GM18502 (cell line): ENCODE measurements around the gene USP34.

ENCODE experiments used
- ATAC-seq: cut with Tn5 transposase; IDR thresholded peaks from one replicate; pipeline ENCODE4 v1.9.1; 2021; ENCODE audit warnings: mild to moderate bottlenecking; ENCODE audit not compliant: unreplicated experiment, poor library complexity

USP34 gene

GRCh38 chr2:61266632-61267505, 204.0 kb downstream of the USP34 start:
- no peak for ATAC-seq

DNA sequence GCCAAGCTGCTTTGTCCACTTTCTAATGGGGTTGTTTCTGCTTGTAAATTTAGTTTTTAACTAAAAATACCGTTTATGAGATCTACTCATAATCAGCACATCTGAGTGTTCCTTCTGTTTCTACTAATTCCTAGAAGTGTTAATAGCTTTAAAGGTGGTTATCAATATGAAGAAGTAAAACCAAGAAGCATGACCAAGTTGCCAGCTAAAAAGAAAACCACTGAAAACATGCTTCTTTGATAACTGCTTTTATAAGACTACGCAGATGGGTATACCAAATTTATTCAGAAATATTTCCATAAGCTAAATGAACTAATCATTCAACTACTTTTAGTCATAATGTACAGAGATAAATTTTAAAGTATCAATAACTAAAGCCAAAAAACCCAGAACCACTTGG, 207.1 kb downstream of the USP34 start:
- no peak for ATAC-seq

GRCh38 chr2:61262699-61263098, 208.2 kb downstream of the USP34 start:
- no peak for ATAC-seq

- ATAC-seq: no peak
These were observed 213.4 kb downstream of the USP34 start for GRCh38 chr2:61257446-61257845.

- no peak for ATAC-seq
These were observed 215.1 kb downstream of the USP34 start for GRCh38 chr2:61255580-61256437.

DNA sequence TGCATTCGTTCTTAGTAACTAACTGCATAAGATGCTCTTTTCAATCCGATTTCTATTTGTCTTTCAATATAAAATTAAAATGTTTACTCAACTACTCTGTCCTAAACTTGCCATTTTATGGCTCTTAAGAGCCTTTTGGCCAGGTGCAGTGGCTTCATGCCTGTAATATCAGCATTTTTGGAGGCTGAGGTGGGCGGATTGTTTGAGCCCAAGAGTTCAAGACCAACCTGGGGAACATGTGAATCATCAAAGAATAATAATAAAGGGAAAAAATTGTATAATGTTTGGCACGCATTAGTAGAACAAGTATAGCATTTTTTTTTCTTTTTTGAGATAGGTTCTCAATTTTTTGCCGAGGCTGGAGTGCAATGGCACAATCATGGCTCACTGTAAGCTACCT, 216.4 kb downstream of the USP34 start:
- ATAC-seq: no peak

DNA sequence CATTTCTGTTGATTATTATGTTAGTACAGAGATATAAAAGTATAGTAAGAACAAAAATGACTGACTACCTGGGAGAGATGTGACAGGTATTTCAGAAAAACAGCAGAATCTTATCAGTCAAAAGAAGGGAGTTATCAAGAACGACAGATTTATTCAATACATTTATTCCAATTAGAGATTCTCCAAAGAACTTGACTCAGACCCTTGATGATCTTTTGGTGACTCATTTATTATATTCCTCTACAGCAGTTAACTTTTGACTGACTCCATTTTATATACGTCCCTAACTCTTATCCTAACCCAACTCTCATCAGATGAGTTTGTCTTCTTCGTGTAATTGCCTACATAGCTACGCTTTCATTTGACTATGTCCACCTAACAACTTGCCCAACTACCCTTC, 217.8 kb downstream of the USP34 start:
- ATAC-seq: no peak

DNA sequence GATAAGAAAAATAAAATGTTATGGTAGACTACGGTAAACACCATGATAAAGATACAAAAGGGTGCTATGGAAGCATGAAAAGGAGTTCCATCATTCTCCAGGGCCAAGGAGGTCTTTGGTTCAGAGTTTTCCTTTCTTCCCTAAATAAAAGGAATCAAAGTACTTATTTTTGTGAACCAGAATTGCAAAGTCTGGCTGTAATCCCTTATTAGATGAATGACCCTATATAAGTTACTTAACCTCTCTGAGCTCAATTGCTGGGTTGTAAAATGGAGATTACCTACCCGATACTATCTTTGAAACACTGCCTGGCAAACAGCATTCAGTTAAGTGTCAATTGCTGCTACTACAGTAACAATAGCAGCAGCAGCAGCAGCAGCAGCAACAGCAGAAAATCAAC, 218.9 kb downstream of the USP34 start:
- ATAC-seq: no peak

GRCh38 chr2:61249521-61250071, 221.3 kb downstream of the USP34 start:
- ATAC-seq: no peak

DNA sequence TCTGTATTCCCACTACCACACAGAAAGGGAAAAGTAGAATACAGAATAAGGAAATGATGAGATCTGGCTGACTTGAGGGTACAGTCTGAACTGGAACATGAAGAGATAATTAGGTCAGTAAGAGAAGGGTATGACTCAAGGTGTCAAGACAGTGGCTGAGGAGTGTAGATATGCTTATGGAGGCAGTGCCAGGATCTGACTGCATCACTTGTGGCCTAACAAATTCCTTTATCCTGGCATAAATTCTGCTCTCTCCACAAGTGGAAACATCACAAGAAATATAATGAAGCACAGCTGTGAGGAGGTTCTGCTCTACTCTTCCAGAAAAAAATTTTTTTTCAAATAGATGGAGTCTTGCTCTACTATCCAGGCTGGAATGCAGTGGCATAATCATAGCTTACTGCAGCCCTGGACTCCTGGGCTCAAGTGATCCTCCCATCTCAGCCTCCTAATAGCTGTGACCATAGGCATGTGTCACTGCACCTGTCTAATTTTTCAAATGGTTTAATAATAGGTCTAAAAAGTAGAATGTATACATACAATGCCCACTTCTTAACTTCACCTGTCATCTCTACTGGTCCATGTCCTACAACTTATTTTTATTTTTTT, 223.6 kb downstream of the USP34 start:
- ATAC-seq: no peak

DNA sequence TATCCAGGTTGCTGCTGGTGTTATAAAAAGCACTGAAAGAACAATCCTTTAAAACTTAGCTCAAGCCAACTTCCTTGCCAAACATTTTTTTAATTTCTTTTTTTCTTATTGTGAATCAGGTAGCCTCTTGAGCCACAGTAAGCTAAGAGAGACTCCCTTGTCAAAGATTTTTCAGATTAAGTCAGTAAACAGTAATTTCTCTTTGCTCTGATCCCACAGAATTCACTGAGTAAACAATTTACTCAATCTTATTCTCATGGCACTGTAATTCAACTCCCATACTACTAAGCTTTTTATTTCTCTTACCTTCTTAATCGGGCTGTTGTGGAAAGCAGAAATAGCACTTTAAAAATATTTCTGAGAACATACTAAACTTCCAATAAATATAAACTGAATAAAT, 226.2 kb downstream of the USP34 start:
- no peak for ATAC-seq

- ATAC-seq: no peak
These were observed 229.6 kb downstream of the USP34 start for GRCh38 chr2:61241266-61241665.

DNA sequence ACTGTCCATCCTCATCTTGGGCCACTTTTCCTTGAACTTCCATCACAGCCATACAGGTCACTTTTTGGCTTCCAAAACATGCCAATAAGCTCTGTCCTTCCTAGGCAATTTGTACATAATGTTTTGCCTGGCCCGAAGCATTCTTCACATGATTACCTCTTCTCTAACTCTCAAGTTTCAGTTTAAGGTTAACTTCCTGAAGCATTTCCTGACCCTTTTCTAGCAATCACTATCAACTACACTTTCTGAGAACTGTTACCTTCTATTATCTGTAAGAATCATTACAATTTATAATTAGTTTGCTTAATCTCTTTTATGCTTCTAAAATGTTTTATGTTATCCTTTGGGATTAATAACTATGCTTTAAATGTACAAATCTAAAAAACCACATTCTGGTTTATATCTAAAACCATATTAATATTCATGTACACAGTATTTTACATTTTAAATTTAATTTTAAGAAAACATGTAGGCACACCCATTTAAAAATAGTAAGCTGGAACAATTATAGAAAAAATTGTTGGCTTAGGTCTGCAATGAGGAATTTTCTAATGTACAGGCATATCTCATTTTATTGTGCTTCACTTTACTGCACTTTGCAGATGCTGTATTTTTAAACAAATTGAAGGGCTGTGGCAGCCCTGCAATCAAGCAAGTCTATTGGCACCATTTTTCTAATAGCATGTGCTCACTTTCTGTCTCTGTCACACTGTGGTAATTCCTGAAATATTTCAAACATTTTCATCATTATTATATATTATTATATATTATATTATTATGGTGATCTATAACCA, 232.5 kb downstream of the USP34 start:
- ATAC-seq: no peak

GRCh38 chr2:61235716-61236115, 235.2 kb downstream of the USP34 start:
- no peak for ATAC-seq

DNA sequence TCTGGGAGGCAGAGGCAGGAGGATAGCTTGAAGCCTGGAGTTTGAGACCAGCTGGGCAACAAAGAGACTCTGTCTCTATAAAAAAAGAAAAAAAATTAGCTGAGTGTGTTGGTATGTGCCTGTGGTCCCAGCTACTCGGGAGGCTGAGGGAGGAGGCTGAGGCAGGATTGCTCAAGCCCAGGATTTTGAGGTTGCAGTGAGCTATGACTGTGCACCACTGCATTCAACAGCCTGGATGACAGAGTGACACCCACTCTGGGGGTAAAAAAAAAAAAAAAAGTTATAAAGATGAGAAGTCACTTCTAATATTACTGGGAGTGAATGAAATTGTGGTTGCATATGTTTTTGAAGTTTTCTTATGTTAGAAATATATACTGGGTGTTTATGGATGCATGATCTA, 237.3 kb downstream of the USP34 start:
- no peak for ATAC-seq

GRCh38 chr2:61229936-61230335, 241.0 kb downstream of the USP34 start:
- ATAC-seq: no peak

- no peak for ATAC-seq
These were observed 248.3 kb downstream of the USP34 start for GRCh38 chr2:61222567-61222966.

DNA sequence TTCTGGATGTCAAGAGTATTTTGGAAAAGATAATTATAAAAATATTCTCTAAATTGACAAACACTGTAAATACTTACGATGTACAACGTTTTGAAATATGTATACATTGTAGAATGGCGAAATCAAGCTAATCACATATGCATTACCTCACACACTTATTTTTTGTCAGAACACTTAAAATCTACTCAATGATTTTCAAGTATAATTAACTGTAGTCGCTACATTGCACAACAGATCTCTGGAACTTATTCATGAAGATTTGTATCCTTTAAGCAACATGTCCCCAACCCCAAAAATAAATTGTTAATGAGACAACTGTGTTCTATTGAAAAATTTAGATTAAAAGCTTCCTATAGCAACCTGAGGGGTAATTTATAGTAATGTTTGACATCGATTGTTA, 249.1 kb downstream of the USP34 start:
- no peak for ATAC-seq

- no peak for ATAC-seq
These were observed 250.1 kb downstream of the USP34 start for GRCh38 chr2:61220768-61221167.

GRCh38 chr2:61218817-61219170, 252.1 kb downstream of the USP34 start:
- no peak for ATAC-seq
